HEK293 (cell line): ENCODE results near the gene KLHL7.

Experiments
- CTCF ChIA-PET: fragments of 350-600 bp; formaldehyde crosslinking; extraction: SDS; loops from one replicate; lab custom pipeline; 2021; ENCODE audit warnings: antibody characterized with exemption; lab: Yijun Ruan, JAX
- POLR2A ChIA-PET: fragments of 300-600 bp; formaldehyde crosslinking; extraction: SDS; loops from one replicate; lab custom pipeline; 2020; ENCODE audit warnings: antibody characterized with exemption, inconsistent platforms; lab: Yijun Ruan, JAX
- H3K27ac ChIP-seq: fragments of 200-500 bp; sonication (Bioruptor generic); 2 replicates; pipeline ENCODE4 v1.5.1; 2014; ENCODE audit warnings: low read depth, low read length, control low read depth, inconsistent platforms; ENCODE audit errors: extremely low read depth
- H3K36me3 ChIP-seq, 2 experiments: fragments of 200-500 bp in 1 of 2; sonication (Bioruptor generic) in 1 of 2; 1 replicate in 1 of 2; 2 replicates in 1 of 2; pipeline ENCODE4 v1.5.1; 2014 to 2017; ENCODE audit warnings: inconsistent platforms in 2 of 2, low read length in 2 of 2; ENCODE audit not compliant: control insufficient read depth in 2 of 2, insufficient read depth in 1 of 2
- H3K4me1 ChIP-seq: fragments of 200-500 bp; sonication (Bioruptor generic); 2 replicates; pipeline ENCODE4 v1.5.1; 2014; ENCODE audit warnings: mild to moderate bottlenecking, low read length, inconsistent platforms; ENCODE audit not compliant: control insufficient read depth, insufficient read depth
- H3K4me3 ChIP-seq: 2 replicates; pipeline ENCODE4 v1.5.1; 2011; ENCODE audit warnings: low read depth, mild to moderate bottlenecking, control low read depth, low read length, moderate library complexity
- H3K9me3 ChIP-seq: fragments of 200-500 bp; sonication (Bioruptor generic); 2 replicates; pipeline ENCODE4 v1.5.1; 2014; ENCODE audit warnings: low read depth, low read length, inconsistent platforms; ENCODE audit not compliant: control insufficient read depth, insufficient read depth
- BCL11A ChIP-seq: fragments of 450-650 bp; formaldehyde crosslinking; IDR thresholded peaks from 2 replicates; pipeline ENCODE4 v1.5.1; 2016; ENCODE audit warnings: low read depth, missing biosample characterization, missing genetic modification characterization
- KLF1 ChIP-seq: fragments of 450-650 bp; formaldehyde crosslinking; IDR thresholded peaks from 2 replicates; pipeline ENCODE4 v1.5.1; 2016; ENCODE audit warnings: missing biosample characterization, missing genetic modification characterization
- MEIS1 ChIP-seq: sonication (generic); formaldehyde crosslinking; IDR thresholded peaks from 2 replicates; pipeline ENCODE4 v1.8.1; 2022; ENCODE audit warnings: missing genetic modification reagents, mild to moderate bottlenecking, borderline replicate concordance
- PRDM1 ChIP-seq: fragments of 450-650 bp; formaldehyde crosslinking; IDR thresholded peaks from 2 replicates; pipeline ENCODE4; 2016; ENCODE audit warnings: missing biosample characterization, missing genetic modification characterization
- ZBTB17 ChIP-seq: fragments of 450-650 bp; formaldehyde crosslinking; IDR thresholded peaks from 2 replicates; pipeline ENCODE4 v1.5.1; 2016; ENCODE audit warnings: missing biosample characterization, missing genetic modification characterization
- ZBTB21 ChIP-seq: fragments of 450-650 bp; formaldehyde crosslinking; IDR thresholded peaks from 2 replicates; pipeline ENCODE4 v1.5.1; 2017; ENCODE audit warnings: missing biosample characterization, missing genetic modification characterization
- ZNF2 ChIP-seq: fragments of 450-650 bp; formaldehyde crosslinking; IDR thresholded peaks from 2 replicates; pipeline ENCODE4 v1.5.1; 2016; ENCODE audit warnings: missing biosample characterization, missing genetic modification characterization
- ZNF24 ChIP-seq: fragments of 450-650 bp; formaldehyde crosslinking; IDR thresholded peaks from 2 replicates; pipeline ENCODE4 v1.5.1; 2016; ENCODE audit warnings: missing biosample characterization, missing genetic modification characterization
- ZNF311 ChIP-seq: fragments of 450-650 bp; formaldehyde crosslinking; IDR thresholded peaks from 2 replicates; pipeline ENCODE4 v1.5.1; 2017; ENCODE audit warnings: missing biosample characterization, missing genetic modification characterization, borderline replicate concordance
- ZNF423 ChIP-seq: fragments of 450-650 bp; formaldehyde crosslinking; IDR thresholded peaks from 2 replicates; pipeline ENCODE4 v1.5.1; 2016; ENCODE audit warnings: missing biosample characterization, missing genetic modification characterization
- ZNF510 ChIP-seq: fragments of 450-650 bp; formaldehyde crosslinking; IDR thresholded peaks from 2 replicates; pipeline ENCODE4 v1.5.1; 2018; ENCODE audit warnings: mild to moderate bottlenecking, missing genetic modification characterization, missing biosample characterization; ENCODE audit not compliant: insufficient replicate concordance
- ZNF610 ChIP-seq: fragments of 450-650 bp; formaldehyde crosslinking; IDR thresholded peaks from 2 replicates; pipeline ENCODE4 v1.5.1; 2016; ENCODE audit warnings: missing biosample characterization, missing genetic modification characterization, borderline replicate concordance
- ZNF747 ChIP-seq: fragments of 450-650 bp; formaldehyde crosslinking; IDR thresholded peaks from 2 replicates; pipeline ENCODE4 v1.5.1; 2016; ENCODE audit warnings: missing biosample characterization, missing genetic modification characterization
- TF ChIP-seq, protein P1 (sequence below): fragments of 450-650 bp; formaldehyde crosslinking; IDR thresholded peaks from 2 replicates; pipeline ENCODE4 v1.5.1; 2017; ENCODE audit warnings: missing biosample characterization, missing genetic modification characterization
- TF ChIP-seq, protein P2 (sequence below): fragments of 450-650 bp; formaldehyde crosslinking; IDR thresholded peaks from 2 replicates; pipeline ENCODE4 v1.5.1; 2016; ENCODE audit warnings: missing biosample characterization, missing genetic modification characterization, borderline replicate concordance
- TF ChIP-seq, protein P3 (sequence below): IDR thresholded peaks from 2 replicates; pipeline ENCODE4 v1.6.1; 2011; ENCODE audit warnings: mild to moderate bottlenecking, low read depth, low read length, borderline replicate concordance
- TF ChIP-seq, protein P4 (sequence below): fragments of 450-650 bp; formaldehyde crosslinking; IDR thresholded peaks from 2 replicates; pipeline ENCODE4 v1.5.1; 2016; ENCODE audit warnings: missing biosample characterization, missing genetic modification characterization, low read depth
- TF ChIP-seq, protein P5 (sequence below): fragments of 450-650 bp; formaldehyde crosslinking; IDR thresholded peaks from 2 replicates; pipeline ENCODE4 v1.5.1; 2016; ENCODE audit warnings: missing biosample characterization, missing genetic modification characterization

The KLHL7 gene

DNA sequence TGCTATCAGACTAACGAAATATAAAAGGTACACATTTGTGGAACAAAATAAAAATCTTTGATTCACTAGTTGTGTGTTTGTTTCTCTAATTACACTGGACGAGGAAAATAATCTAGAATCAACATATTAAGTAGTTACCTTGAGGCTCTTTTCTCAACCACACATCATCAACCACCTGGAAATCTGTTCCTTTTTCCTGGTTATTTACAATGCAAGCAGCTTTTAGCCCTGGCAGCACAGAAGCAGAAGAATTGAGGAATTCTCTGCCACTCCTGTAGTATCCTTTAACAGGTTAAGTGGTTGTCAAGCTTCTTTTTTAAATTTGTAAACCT, 100.0 kb downstream of the KLHL7 start:
- no peaks in the 10 kb centered on the region for H3K4me1 ChIP-seq
- H3K9me3 ChIP-seq = no peaks in the 10 kb centered on the region
- CTCF ChIA-PET = interaction anchor here (0.7 kb wide), 1 partner anchor 151 kb away, joined by 3 read pairs; no protein-coding TSS in a partner anchor
- no peak overlapping the region for H3K27ac ChIP-seq
- H3K4me3 ChIP-seq = no peak overlapping the region
- peaks cover 12 to 13% of the 10 kb centered on the region in 2 experiments for H3K36me3 ChIP-seq
- POLR2A ChIA-PET = no interaction called here
- no peak for TF ChIP-seq ZBTB17 (tag by site-specific recombination)
- TF ChIP-seq, protein P1, sequence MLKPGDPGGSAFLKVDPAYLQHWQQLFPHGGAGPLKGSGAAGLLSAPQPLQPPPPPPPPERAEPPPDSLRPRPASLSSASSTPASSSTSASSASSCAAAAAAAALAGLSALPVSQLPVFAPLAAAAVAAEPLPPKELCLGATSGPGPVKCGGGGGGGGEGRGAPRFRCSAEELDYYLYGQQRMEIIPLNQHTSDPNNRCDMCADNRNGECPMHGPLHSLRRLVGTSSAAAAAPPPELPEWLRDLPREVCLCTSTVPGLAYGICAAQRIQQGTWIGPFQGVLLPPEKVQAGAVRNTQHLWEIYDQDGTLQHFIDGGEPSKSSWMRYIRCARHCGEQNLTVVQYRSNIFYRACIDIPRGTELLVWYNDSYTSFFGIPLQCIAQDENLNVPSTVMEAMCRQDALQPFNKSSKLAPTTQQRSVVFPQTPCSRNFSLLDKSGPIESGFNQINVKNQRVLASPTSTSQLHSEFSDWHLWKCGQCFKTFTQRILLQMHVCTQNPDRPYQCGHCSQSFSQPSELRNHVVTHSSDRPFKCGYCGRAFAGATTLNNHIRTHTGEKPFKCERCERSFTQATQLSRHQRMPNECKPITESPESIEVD (tag by site-specific recombination) = no peak
- TF ChIP-seq, all 188 proteins: peak for 0

DNA sequence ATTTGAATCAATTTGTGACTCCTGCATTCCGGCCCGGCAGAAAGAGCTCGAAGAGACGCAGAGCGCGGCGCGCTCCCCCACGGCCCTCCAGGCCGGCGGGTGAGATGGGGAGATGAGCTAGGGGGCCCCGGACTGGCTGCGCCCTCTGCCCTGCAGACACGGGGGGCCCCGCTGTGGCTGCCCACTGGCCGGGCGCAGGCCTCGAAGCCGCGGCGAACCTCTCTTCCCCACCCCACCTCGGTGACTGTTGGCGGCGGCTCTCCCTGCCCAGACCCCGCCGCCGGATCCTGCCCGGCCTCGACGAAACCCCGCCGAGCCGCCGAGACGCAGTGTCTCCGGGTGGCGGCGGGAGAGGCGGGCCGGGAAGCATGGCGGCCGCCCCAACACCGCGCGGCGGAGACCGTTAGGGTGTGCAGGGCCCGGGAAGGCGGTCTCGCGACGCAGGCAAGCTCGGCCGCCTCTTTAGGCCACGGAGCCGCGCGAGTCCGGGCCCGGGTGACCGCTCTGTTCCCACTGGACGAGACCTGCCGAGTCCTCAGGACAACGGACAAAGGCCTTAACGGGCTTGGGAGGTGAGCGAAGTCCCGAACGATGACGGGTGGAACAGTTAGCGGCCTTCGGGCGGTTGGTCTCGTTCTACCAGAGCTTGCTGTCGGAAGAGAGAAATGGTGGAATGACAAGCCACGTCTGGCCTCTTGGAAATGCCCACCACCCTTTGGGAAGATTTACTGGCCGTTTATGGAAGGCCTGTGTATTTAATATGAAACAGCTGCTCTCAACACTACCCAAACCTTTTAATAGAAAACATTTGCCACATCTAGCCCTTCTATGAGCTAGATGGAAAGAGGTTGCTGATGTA, 100.6 kb downstream of the KLHL7 start:
- no peak for TF ChIP-seq ZNF747
- TF ChIP-seq BCL11A = no peak
- TF ChIP-seq, protein P2, sequence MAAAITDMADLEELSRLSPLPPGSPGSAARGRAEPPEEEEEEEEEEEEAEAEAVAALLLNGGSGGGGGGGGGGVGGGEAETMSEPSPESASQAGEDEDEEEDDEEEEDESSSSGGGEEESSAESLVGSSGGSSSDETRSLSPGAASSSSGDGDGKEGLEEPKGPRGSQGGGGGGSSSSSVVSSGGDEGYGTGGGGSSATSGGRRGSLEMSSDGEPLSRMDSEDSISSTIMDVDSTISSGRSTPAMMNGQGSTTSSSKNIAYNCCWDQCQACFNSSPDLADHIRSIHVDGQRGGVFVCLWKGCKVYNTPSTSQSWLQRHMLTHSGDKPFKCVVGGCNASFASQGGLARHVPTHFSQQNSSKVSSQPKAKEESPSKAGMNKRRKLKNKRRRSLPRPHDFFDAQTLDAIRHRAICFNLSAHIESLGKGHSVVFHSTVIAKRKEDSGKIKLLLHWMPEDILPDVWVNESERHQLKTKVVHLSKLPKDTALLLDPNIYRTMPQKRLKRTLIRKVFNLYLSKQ (tag by site-specific recombination) = no peak
- no peak for TF ChIP-seq ZNF610 (tag by site-specific recombination)
- no peak for TF ChIP-seq ZBTB21
- no peak for TF ChIP-seq MEIS1
- no peak for TF ChIP-seq KLF1 (tag by site-specific recombination)
- TF ChIP-seq, protein P3, sequence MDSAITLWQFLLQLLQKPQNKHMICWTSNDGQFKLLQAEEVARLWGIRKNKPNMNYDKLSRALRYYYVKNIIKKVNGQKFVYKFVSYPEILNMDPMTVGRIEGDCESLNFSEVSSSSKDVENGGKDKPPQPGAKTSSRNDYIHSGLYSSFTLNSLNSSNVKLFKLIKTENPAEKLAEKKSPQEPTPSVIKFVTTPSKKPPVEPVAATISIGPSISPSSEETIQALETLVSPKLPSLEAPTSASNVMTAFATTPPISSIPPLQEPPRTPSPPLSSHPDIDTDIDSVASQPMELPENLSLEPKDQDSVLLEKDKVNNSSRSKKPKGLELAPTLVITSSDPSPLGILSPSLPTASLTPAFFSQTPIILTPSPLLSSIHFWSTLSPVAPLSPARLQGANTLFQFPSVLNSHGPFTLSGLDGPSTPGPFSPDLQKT = no peak
- TF ChIP-seq, protein P4, sequence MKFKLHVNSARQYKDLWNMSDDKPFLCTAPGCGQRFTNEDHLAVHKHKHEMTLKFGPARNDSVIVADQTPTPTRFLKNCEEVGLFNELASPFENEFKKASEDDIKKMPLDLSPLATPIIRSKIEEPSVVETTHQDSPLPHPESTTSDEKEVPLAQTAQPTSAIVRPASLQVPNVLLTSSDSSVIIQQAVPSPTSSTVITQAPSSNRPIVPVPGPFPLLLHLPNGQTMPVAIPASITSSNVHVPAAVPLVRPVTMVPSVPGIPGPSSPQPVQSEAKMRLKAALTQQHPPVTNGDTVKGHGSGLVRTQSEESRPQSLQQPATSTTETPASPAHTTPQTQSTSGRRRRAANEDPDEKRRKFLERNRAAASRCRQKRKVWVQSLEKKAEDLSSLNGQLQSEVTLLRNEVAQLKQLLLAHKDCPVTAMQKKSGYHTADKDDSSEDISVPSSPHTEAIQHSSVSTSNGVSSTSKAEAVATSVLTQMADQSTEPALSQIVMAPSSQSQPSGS (tag by site-specific recombination) = no peak
- no peak for TF ChIP-seq ZNF423 (tag by site-specific recombination)
- TF ChIP-seq, protein P5, sequence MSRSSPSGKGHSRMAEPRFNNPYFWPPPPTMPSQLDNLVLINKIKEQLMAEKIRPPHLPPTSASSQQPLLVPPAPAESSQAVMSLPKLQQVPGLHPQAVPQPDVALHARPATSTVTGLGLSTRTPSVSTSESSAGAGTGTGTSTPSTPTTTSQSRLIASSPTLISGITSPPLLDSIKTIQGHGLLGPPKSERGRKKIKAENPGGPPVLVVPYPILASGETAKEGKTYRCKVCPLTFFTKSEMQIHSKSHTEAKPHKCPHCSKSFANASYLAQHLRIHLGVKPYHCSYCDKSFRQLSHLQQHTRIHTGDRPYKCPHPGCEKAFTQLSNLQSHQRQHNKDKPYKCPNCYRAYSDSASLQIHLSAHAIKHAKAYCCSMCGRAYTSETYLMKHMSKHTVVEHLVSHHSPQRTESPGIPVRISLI (tag by site-specific recombination) = no peak
- no peak for TF ChIP-seq ZNF311 (tag by site-specific recombination)
- TF ChIP-seq ZNF24 (tag by site-specific recombination) = no peak
- no peak for TF ChIP-seq ZNF510 (tag by site-specific recombination)
- TF ChIP-seq ZNF2 (tag by site-specific recombination) = no peak
- no peak for TF ChIP-seq PRDM1 (tag by site-specific recombination)
- Histone ChIP-seq H3K4me3 (no peak overlapping the region), H3K27ac (no peak overlapping the region), H3K4me1 (no peaks in the 10 kb centered on the region), H3K9me3 (no peaks in the 10 kb centered on the region), H3K36me3 (peaks cover 9 to 10% of the 10 kb centered on the region in 2 experiments)
- ChIA-PET POLR2A (no interaction called here), CTCF (interaction anchor here (0.6 to 0.7 kb wide), 3 partner anchors 21 to 151 kb away, joined by 3 to 5 read pairs (median 3); no protein-coding TSS in a partner anchor)
